Uterus (tissue), 4 donors: ENCODE data around the gene AKT1. TPM values are rescaled to one million over a fixed set of nuclear protein-coding genes. Genes with fewer than 3 reads are reported as not detected.

Experiments used
- DNase-seq, 2 donors: peaks; one replicate each; pipeline ENCODE4 v3.0.0-alpha.2; 2019 to 2020
- H3K27ac ChIP-seq, 2 donors: fragments of 200-600 bp; sonication (generic); 1 replicate in 1 of 2; 2 replicates in 1 of 2; pipeline ENCODE4 v1.5.1; 2016 to 2018
- H3K27me3 ChIP-seq, 2 donors: fragments of 200-600 bp; sonication (generic); one replicate each; pipeline ENCODE4 v1.5.1; 2018 to 2019; ENCODE audit warnings: control low read depth in 1 of 2
- H3K36me3 ChIP-seq, 2 donors: fragments of 200-600 bp; sonication (generic); one replicate each; pipeline ENCODE4 v1.5.1; 2019; ENCODE audit warnings: control low read depth in 1 of 2
- H3K4me1 ChIP-seq, 2 donors: fragments of 200-600 bp; sonication (generic); one replicate each; pipeline ENCODE4 v1.5.1; 2018 to 2019; ENCODE audit warnings: control low read depth in 1 of 2
- H3K4me3 ChIP-seq, 2 donors: fragments of 200-600 bp; sonication (generic); 1 replicate in 1 of 2; 2 replicates in 1 of 2; pipeline ENCODE4 v1.5.1; 2018 to 2019; ENCODE audit warnings: mild to moderate bottlenecking in 1 of 2
- H3K9me3 ChIP-seq, 2 donors: fragments of 200-600 bp; sonication (generic); one replicate each; pipeline ENCODE4 v1.5.1; 2019; ENCODE audit warnings: control low read depth in 1 of 2
- POLR2A ChIP-seq, 2 donors: fragments of 450-650 bp; IDR thresholded peaks; one replicate each; pipeline ENCODE4 v1.6.1; 2016; ENCODE audit warnings: antibody characterized with exemption in 2 of 2, mild to moderate bottlenecking in 1 of 2, moderate library complexity in 1 of 2
- intact Hi-C: fragments of 100-400 bp; cut with DNase I; formaldehyde crosslinking; loops from one replicate; pipeline ENCODE4 v1.15.1; 2023; ENCODE audit warnings: low total_unique reads
- total RNA-seq, 4 donors: library from RNA; depleted of rRNA in 3 of 4; stranded (reverse); fragments of >200 nt in 3 of 4; gene quantifications; one replicate each; pipeline versions ENCODE4 v1.1.0 to v1.2.4, GENCODE V29; 2014 to 2023
- TF ChIP-seq, protein P1 (sequence below), 4 experiments: fragments of 200-600 bp in 2 of 4; fragments of 450-650 bp in 2 of 4; sonication (generic) in 2 of 4; IDR thresholded peaks; one replicate each; pipeline ENCODE4 v1.5.1; 2016 to 2019; ENCODE audit warnings: antibody characterized with exemption in 4 of 4, mild to moderate bottlenecking in 2 of 4, moderate library complexity in 1 of 4
- donor health status: DM: yes; HTN: yes; CAD: no.

The AKT1 gene
- total RNA-seq, 4 donors from 2014 or later = 42.9 to 121 (median 101) TPM

DNA sequence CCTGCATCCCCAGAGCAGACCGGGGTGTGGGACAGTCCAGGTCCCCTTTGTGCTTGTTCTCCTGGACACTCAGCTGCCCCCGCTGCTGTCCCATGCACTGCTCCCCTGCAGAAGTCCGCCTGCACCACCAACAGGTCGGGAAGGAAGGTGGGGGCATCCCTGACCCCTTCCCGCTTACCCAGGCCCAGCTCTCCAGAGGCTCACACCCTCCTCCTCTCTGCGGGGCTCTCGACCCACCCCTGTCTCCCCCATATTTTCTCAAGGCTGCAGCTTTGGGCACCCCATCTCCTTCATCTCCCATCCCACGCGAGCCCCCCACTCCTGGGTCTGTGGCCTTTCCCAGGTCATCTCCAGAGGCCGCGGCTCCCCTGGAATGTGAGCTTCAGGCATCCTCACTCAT, 14.8 kb upstream of the AKT1 start:
- intact Hi-C loops = no loop called here
- Histone ChIP-seq H3K9me3 (no peaks in the 10 kb centered on the region), H3K4me3 (no peak overlapping the region), H3K4me1 (no peaks in the 10 kb centered on the region), H3K36me3 (no peaks in the 10 kb centered on the region), H3K27ac (no peak overlapping the region), H3K27me3 (no peaks in the 10 kb centered on the region)
- no peak for DNase-seq
- no peak for TF ChIP-seq POLR2A (IDR thresholded peaks at IDR 0.05)
- TF ChIP-seq, protein P1, sequence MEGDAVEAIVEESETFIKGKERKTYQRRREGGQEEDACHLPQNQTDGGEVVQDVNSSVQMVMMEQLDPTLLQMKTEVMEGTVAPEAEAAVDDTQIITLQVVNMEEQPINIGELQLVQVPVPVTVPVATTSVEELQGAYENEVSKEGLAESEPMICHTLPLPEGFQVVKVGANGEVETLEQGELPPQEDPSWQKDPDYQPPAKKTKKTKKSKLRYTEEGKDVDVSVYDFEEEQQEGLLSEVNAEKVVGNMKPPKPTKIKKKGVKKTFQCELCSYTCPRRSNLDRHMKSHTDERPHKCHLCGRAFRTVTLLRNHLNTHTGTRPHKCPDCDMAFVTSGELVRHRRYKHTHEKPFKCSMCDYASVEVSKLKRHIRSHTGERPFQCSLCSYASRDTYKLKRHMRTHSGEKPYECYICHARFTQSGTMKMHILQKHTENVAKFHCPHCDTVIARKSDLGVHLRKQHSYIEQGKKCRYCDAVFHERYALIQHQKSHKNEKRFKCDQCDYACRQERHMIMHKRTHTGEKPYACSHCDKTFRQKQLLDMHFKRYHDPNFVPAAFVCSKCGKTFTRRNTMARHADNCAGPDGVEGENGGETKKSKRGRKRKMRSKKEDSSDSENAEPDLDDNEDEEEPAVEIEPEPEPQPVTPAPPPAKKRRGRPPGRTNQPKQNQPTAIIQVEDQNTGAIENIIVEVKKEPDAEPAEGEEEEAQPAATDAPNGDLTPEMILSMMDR (IDR thresholded peaks at IDR 0.05) = no peak

DNA sequence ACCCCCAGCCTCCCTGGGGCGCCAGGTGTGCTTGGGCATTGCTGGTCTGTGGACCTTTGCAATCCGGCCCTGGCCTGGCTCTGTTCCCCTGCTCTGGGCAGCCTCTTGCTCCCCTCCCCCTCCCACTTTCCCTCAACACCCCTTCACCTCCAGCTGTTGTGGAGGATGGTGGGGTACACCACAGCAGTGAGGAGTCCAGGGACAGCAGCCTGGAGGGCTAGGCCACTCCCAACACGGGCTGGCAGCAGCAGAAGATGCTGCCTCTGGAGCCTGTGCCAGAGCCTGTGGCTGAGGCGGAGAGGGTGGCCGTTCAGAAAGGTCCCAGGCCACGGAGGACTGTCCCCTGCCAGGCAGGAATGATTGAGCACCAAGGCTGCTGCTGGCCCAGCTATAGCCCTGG, 12.9 kb upstream of the AKT1 start:
- TF ChIP-seq POLR2A (IDR thresholded peaks at IDR 0.05) = no peak
- TF ChIP-seq, protein P1 (IDR thresholded peaks at IDR 0.05) = no peak
- H3K4me3 ChIP-seq = no peak overlapping the region
- H3K27me3 ChIP-seq = no peaks in the 10 kb centered on the region
- H3K4me1 ChIP-seq = no peaks in the 10 kb centered on the region
- intact Hi-C loops = no loop called here
- no peaks in the 10 kb centered on the region for H3K9me3 ChIP-seq
- H3K27ac ChIP-seq = no peak overlapping the region
- no peak for DNase-seq
- H3K36me3 ChIP-seq = no peaks in the 10 kb centered on the region

DNA sequence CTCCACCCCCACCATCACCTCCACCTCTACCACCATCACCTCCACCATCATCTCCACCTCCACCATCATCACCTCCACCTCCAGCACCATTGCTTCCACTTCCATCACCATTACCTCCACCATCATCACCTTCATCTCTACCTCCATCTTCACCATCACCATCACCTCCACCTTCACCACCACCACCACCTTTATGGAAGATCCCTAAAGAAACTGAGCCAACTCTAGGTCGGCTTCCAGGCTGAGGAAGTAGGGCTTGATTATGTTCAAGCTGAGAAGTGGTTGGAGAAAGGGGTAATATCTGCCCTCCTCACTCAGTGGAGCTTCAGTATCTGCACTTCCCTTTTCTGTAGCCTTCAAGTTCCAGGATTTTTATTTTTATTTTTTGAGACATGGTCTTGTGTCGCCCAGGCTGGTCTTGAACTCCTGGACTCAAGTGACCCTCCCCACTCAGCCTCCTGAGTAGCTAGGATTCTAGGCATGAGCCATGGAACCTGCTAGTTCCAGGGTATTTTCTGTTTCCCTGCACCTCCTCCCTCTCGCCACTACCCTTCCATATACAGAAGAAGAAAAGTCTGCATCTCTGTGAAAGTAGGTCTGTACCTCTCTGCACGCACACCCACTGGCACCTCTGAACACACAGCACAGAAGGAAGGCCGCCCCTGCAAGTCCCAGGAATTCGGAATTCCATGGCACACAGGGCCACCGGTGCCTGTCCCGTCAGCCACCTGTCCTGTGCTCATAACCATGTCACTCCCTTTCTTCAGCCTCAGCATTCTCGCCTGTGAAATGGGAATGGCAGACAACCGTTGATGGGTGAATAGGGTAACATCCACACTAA, 11.3 kb upstream of the AKT1 start:
- no peak overlapping the region for H3K4me3 ChIP-seq
- H3K36me3 ChIP-seq = no peaks in the 10 kb centered on the region
- intact Hi-C loops = no loop called here
- no peak overlapping the region for H3K27ac ChIP-seq
- DNase-seq = no peak
- no peaks in the 10 kb centered on the region for H3K9me3 ChIP-seq
- H3K4me1 ChIP-seq = peaks cover 0 to under 1% of the 10 kb centered on the region in 2 donors
- TF ChIP-seq, protein P1 (IDR thresholded peaks at IDR 0.05) = no peak
- no peak for TF ChIP-seq POLR2A (IDR thresholded peaks at IDR 0.05)
- no peaks in the 10 kb centered on the region for H3K27me3 ChIP-seq

DNA sequence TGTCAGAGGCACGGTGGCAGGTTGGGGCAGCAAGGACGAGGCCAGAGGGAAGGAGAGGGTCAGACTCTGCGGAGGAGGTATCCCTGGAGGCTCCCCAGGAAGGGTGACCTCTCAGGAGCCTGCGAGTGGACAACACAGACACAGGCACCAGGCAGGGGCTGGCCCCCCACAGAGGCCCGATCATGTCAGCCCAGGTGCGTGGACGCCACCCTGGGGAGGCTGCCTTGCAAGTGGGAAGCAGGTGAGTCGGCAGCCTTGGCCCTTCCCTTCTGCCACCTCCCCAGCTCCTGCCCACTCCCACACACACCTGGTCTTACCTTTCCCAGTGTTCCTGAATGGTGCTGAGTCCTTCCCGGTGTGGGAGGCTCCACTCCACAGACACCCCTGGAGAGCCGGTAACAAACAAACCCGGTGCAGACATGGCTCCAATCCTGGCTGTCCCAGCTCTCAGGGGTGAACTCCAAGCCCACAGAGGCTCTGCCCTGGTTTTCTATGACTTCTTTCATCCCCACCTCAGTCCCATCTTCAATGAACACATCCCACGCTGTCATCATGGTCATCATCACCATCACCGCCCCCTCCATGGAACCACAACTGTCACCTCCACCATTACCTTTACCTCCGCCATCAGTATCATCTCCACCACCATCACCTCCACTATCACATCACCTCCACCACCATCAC, 10.5 kb upstream of the AKT1 start:
- DNase-seq = no peak
- intact Hi-C loops = no loop called here
- peaks cover 0 to 8% of the 10 kb centered on the region in 2 donors for H3K4me1 ChIP-seq
- TF ChIP-seq, protein P1 (IDR thresholded peaks at IDR 0.05) = no peak
- no peak for TF ChIP-seq POLR2A (IDR thresholded peaks at IDR 0.05)
- peak overlapping the region in 1 of 2 donors; percentile 25 for H3K27ac ChIP-seq
- H3K36me3 ChIP-seq = no peaks in the 10 kb centered on the region
- H3K27me3 ChIP-seq = no peaks in the 10 kb centered on the region
- no peaks in the 10 kb centered on the region for H3K9me3 ChIP-seq
- H3K4me3 ChIP-seq = no peak overlapping the region

DNA sequence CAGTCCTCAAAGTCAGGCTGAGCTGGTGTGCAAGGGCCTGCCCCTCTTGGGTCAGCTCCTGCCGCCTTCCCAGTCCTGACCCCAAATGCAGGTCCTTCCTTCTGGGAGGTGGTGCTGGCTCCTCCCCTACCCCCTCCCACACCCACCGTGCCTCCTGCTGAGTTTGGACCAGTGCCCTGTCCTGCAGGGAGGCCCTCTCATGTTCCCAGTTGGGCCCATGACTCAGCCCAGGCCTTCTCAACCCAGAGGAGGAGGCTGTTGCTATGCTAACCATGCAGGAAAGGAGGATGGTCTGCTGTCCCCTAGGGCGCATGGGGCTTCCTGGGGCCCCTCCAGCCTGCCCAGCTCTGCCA, 9.8 kb upstream of the AKT1 start:
- TF ChIP-seq, protein P1 (IDR thresholded peaks at IDR 0.05) = no peak
- TF ChIP-seq POLR2A (IDR thresholded peaks at IDR 0.05) = no peak
- Histone ChIP-seq H3K4me1 (peaks cover 0 to 10% of the 10 kb centered on the region in 2 donors), H3K9me3 (no peaks in the 10 kb centered on the region), H3K27me3 (no peaks in the 10 kb centered on the region), H3K4me3 (no peak overlapping the region), H3K27ac (peak overlapping the region in 1 of 2 donors; percentile 25), H3K36me3 (no peaks in the 10 kb centered on the region)
- intact Hi-C loops = no loop called here
- DNase-seq = peak in 1 of 2 donors; percentile 55
